ENCODE measurements around the gene RPL35. TPM values are rescaled to one million over a fixed set of nuclear protein-coding genes. Genes with fewer than 3 reads are reported as not detected.
"Not testable (repeated sequence)": the region's sequence is repeated elsewhere in the genome, so short reads cannot be mapped to it uniquely, and the experiment has no call there.

RPL35 gene
- total RNA-seq, 1 donor from 2014 or later, result 1,878 TPM

- H3K4me1 Mint-ChIP-seq, result peaks cover 5% of the 10 kb centered on the region
- DNase-seq, result peak; percentile 95
- no peak within 1 kb of the TSS for H3K27ac Mint-ChIP-seq
- H3K4me3 Mint-ChIP-seq, result peak within 1 kb of the TSS; percentile 72
- H3K36me3 Mint-ChIP-seq (ENCODE audit: low read depth), result peaks cover 14% of the 10 kb centered on the region
- H3K27me3 Mint-ChIP-seq, result peaks cover 12% of the 10 kb centered on the region
- intact Hi-C loops (cut with micrococcal nuclease), result loop anchor here (1.0 to 5.0 kb wide), 5 partner anchors 17 to 519 kb away; no protein-coding TSS in a partner anchor
- no peaks in the 10 kb centered on the region for H3K9me3 Mint-ChIP-seq
These were observed 8.8 kb downstream of the RPL35 start, which contains the start of gene WDR38 for GRCh38 chr9:124852829-124853531. Gene WDR38 (plus strand): TSS chr9:124853460. CDS start chr9:124853532, 72 bp downstream.

GRCh38 chr9:124852121-124852828 is 9.5 kb downstream of the RPL35 start:
- H3K27ac Mint-ChIP-seq, result no peak overlapping the region
- peak overlapping the region; percentile 72 for H3K4me3 Mint-ChIP-seq
- H3K9me3 Mint-ChIP-seq, result no peaks in the 10 kb centered on the region
- peaks cover 7% of the 10 kb centered on the region for H3K36me3 Mint-ChIP-seq (ENCODE audit: low read depth)
- H3K27me3 Mint-ChIP-seq, result peaks cover 14% of the 10 kb centered on the region
- no peak for DNase-seq
- intact Hi-C loops (cut with micrococcal nuclease), result loop anchor here (5.0 kb wide), 2 partner anchors 140 to 520 kb away; no protein-coding TSS in a partner anchor
- peaks cover 5% of the 10 kb centered on the region for H3K4me1 Mint-ChIP-seq

GRCh38 chr9:124849801-124850200 is 12.0 kb downstream of the RPL35 start:
- Mint-ChIP-seq H3K4me3 (no peak overlapping the region), H3K27me3 (peaks cover 16% of the 10 kb centered on the region), H3K36me3 (ENCODE audit: low read depth) (no peaks in the 10 kb centered on the region), H3K9me3 (no peaks in the 10 kb centered on the region), H3K4me1 (peaks cover 5% of the 10 kb centered on the region), H3K27ac (no peak overlapping the region)
- no peak for DNase-seq
- intact Hi-C loops (cut with micrococcal nuclease), result loop anchor here (5.0 kb wide), 2 partner anchors 138 to 522 kb away; no protein-coding TSS in a partner anchor

- DNase-seq, result no peak
- H3K27me3 Mint-ChIP-seq, result peaks cover 16% of the 10 kb centered on the region
These were observed 14.8 kb downstream of the RPL35 start for GRCh38 chr9:124846969-124847368.

GRCh38 chr9:124846467-124846866 is 15.3 kb downstream of the RPL35 start:
- H3K4me1 Mint-ChIP-seq; intact Hi-C loops (cut with micrococcal nuclease); H3K4me3 Mint-ChIP-seq; DNase-seq; H3K9me3 Mint-ChIP-seq; H3K36me3 Mint-ChIP-seq (ENCODE audit: low read depth); H3K27ac Mint-ChIP-seq: not testable (repeated sequence)
- H3K27me3 Mint-ChIP-seq, result peaks cover 15% of the 10 kb centered on the region

More at GRCh38 chr9:124846969-124847368, 14.8 kb downstream of the RPL35 start:
- intact Hi-C loops (cut with micrococcal nuclease), result no loop called here
- Mint-ChIP-seq H3K4me1 (no peaks in the 10 kb centered on the region), H3K9me3 (no peaks in the 10 kb centered on the region), H3K36me3 (ENCODE audit: low read depth) (no peaks in the 10 kb centered on the region), H3K27ac (no peak overlapping the region), H3K4me3 (no peak overlapping the region)

GRCh38 chr9:124844291-124844690 is 17.5 kb downstream of the RPL35 start:
- intact Hi-C loops (cut with micrococcal nuclease), result no loop called here
- Mint-ChIP-seq H3K27ac (no peak overlapping the region), H3K27me3 (peaks cover 8% of the 10 kb centered on the region), H3K9me3 (no peaks in the 10 kb centered on the region), H3K4me3 (no peak overlapping the region), H3K4me1 (no peaks in the 10 kb centered on the region), H3K36me3 (ENCODE audit: low read depth) (no peaks in the 10 kb centered on the region)
- no peak for DNase-seq

GRCh38 chr9:124843456-124844034 is 18.2 kb downstream of the RPL35 start:
- H3K27ac Mint-ChIP-seq, result no peak overlapping the region
- intact Hi-C loops (cut with micrococcal nuclease), result no loop called here
- no peak overlapping the region for H3K4me3 Mint-ChIP-seq
- DNase-seq, result no peak
- peaks cover 7% of the 10 kb centered on the region for H3K27me3 Mint-ChIP-seq
- H3K36me3 Mint-ChIP-seq (ENCODE audit: low read depth), result no peaks in the 10 kb centered on the region
- no peaks in the 10 kb centered on the region for H3K9me3 Mint-ChIP-seq
- no peaks in the 10 kb centered on the region for H3K4me1 Mint-ChIP-seq

- intact Hi-C loops (cut with micrococcal nuclease), result no loop called here
- Mint-ChIP-seq H3K27ac (no peak overlapping the region), H3K4me1 (no peaks in the 10 kb centered on the region), H3K9me3 (no peaks in the 10 kb centered on the region), H3K36me3 (ENCODE audit: low read depth) (no peaks in the 10 kb centered on the region), H3K27me3 (peaks cover 10% of the 10 kb centered on the region), H3K4me3 (no peak overlapping the region)
- DNase-seq, result no peak
These were observed 20.5 kb downstream of the RPL35 start for GRCh38 chr9:124841075-124841821.

GRCh38 chr9:124840300-124840833 is 21.4 kb downstream of the RPL35 start:
- Mint-ChIP-seq H3K27ac (no peak overlapping the region), H3K36me3 (ENCODE audit: low read depth) (no peaks in the 10 kb centered on the region), H3K4me1 (no peaks in the 10 kb centered on the region), H3K9me3 (no peaks in the 10 kb centered on the region), H3K27me3 (peaks cover 10% of the 10 kb centered on the region), H3K4me3 (no peak overlapping the region)
- DNase-seq, result no peak
- intact Hi-C loops (cut with micrococcal nuclease), result no loop called here

- H3K27me3 Mint-ChIP-seq, result peaks cover 10% of the 10 kb centered on the region
- no peaks in the 10 kb centered on the region for H3K36me3 Mint-ChIP-seq (ENCODE audit: low read depth)
- H3K9me3 Mint-ChIP-seq, result no peaks in the 10 kb centered on the region
- intact Hi-C loops (cut with micrococcal nuclease), result no loop called here
- no peak overlapping the region for H3K4me3 Mint-ChIP-seq
- H3K27ac Mint-ChIP-seq, result no peak overlapping the region
- no peak for DNase-seq
- H3K4me1 Mint-ChIP-seq, result no peaks in the 10 kb centered on the region
These were observed 22.0 kb downstream of the RPL35 start for GRCh38 chr9:124839612-124840299.

GRCh38 chr9:124838567-124839275 is 23.0 kb downstream of the RPL35 start:
- H3K4me1 Mint-ChIP-seq; DNase-seq; H3K4me3 Mint-ChIP-seq; H3K36me3 Mint-ChIP-seq (ENCODE audit: low read depth); intact Hi-C loops (cut with micrococcal nuclease); H3K9me3 Mint-ChIP-seq; H3K27ac Mint-ChIP-seq: not testable (repeated sequence)
- H3K27me3 Mint-ChIP-seq, result peaks cover 10% of the 10 kb centered on the region

- H3K36me3 Mint-ChIP-seq (ENCODE audit: low read depth); H3K4me3 Mint-ChIP-seq; H3K27ac Mint-ChIP-seq; intact Hi-C loops (cut with micrococcal nuclease); H3K9me3 Mint-ChIP-seq; H3K4me1 Mint-ChIP-seq; DNase-seq: not testable (repeated sequence)
- H3K27me3 Mint-ChIP-seq, result peaks cover 10% of the 10 kb centered on the region
These were observed 23.6 kb downstream of the RPL35 start for GRCh38 chr9:124838132-124838531.
